ENCODE data around the gene CD74. TPM values are rescaled to one million over a fixed set of nuclear protein-coding genes. Genes with fewer than 3 reads are reported as not detected.

Gene CD74
- total and polyA plus RNA-seq, 10 of the 15 experiments (the other 5 are each of a cell fraction or from before 2014, with no cell fraction given): 1,387 to 11,063 (median 3,922) TPM

- ChIA-PET RAD21 (ENCODE audit: unreplicated experiment) (interaction anchor here (0.6 kb wide), 1 partner anchor 32 kb away, joined by 3 read pairs; no protein-coding TSS in a partner anchor), SMC1A (ENCODE audit: uncharacterized antibody, unreplicated experiment) (interaction anchor here (0.7 to 1.1 kb wide), 3 partner anchors 9 to 94 kb away, joined by 3 read pairs; no protein-coding TSS in a partner anchor), CTCF (interaction anchor here (0.6 to 3.3 kb wide), 4 partner anchors 8 to 721 kb away, joined by 3 to 37 read pairs (median 4); no protein-coding TSS in a partner anchor), POLR2A (interaction anchor here (0.7 kb wide), 1 partner anchor 9 kb away, joined by 4 read pairs; no protein-coding TSS in a partner anchor)
- TF ChIP-seq ZNF217 (IDR thresholded peaks at IDR 0.05) (no peak), NR2C1 (IDR thresholded peaks at IDR 0.05) (no peak), HDGF (IDR thresholded peaks at IDR 0.05) (no peak), ASH2L (IDR thresholded peaks at IDR 0.05; ENCODE audit: borderline replicate concordance, low read depth) (no peak), IKZF2 (IDR thresholded peaks at IDR 0.05) (no peak), ZNF592 (IDR thresholded peaks at IDR 0.05) (no peak), ZZZ3 (IDR thresholded peaks at IDR 0.05; ENCODE audit: control insufficient read depth, insufficient read length, low read depth) (no peak), KAT2A (conservative IDR thresholded peaks at IDR 0.05; ENCODE audit: control insufficient read depth, low read depth, low read length) (no peak), RELB (IDR thresholded peaks at IDR 0.05; ENCODE audit: low read depth) (no peak), ZBTB11 (CRISPR knock-in tag; IDR thresholded peaks at IDR 0.05) (no peak)
- Histone ChIP-seq H3K4me2 (ENCODE audit: control insufficient read depth, insufficient read depth) (no peak overlapping the region), H3K4me3 (no peak overlapping the region), H3K4me1 (ENCODE audit: control insufficient read depth, insufficient read depth, low read length) (0 out of 2 replicates have a peak, but pooled peaks cover 2% of the 10 kb centered on the region), H4K20me1 (ENCODE audit: control insufficient read depth, insufficient read depth) (peaks cover 7% of the 10 kb centered on the region; the same call in 1 of the 2 replicates), H3K36me3 (ENCODE audit: control insufficient read depth in 2 of 2, insufficient read depth in 2 of 2, low read length in 1 of 2) (peaks cover 5 to 9% of the 10 kb centered on the region in 2 experiments), H3K9me3 (replicated peaks; ENCODE audit: control insufficient read depth, insufficient read depth, low read length) (no peaks in the 10 kb centered on the region), H3K27ac (ENCODE audit: control insufficient read depth, insufficient read depth) (no peak overlapping the region), H2AFZ (ENCODE audit: control insufficient read depth, low read depth, low read length) (no peak overlapping the region), H3K79me2 (ENCODE audit: control insufficient read depth, insufficient read depth, low read length) (peaks cover 30% of the 10 kb centered on the region), H3K9ac (ENCODE audit: control insufficient read depth, insufficient read depth, low read length) (no peak overlapping the region), H3K27me3 (replicated peaks in 1 of 2; ENCODE audit: control insufficient read depth in 2 of 2, insufficient read depth in 2 of 2, low read length in 1 of 2) (no peaks in the 10 kb centered on the region)
- WGBS (ENCODE audit: insufficient coverage, insufficient replicate concordance, low lambda C conversion rate, missing lambda C conversion rate): no CpG with 5 or more reads among the region's 1 CpG
- intact Hi-C loops (cut with micrococcal nuclease; ENCODE audit: unreplicated experiment) (loop anchor here (10.0 kb wide), 2 partner anchors 173 to 203 kb away; no protein-coding TSS in a partner anchor), in situ Hi-C loops (cut with MboI) (loop anchor here (10.0 kb wide), 1 partner anchor 203 kb away; no protein-coding TSS in a partner anchor)
- FAIRE-seq (no peak), DNase-seq (ENCODE audit: low read depth, low spot score) (no peak), ATAC-seq (no peak)
- no TSS peak for BruUV-seq (replicated peaks)
Observed at GRCh38 chr5:150451594-150451993, 38.9 kb upstream of the CD74 start.

Measured in GM12878 (cell line).